SU-DHL-6 (cell line): Measurements from ENCODE around the gene TEX19.

Source experiments
- EZH2phosphoT487 ChIP-seq: fragments of 200-600 bp; sonication (generic), shearing (Covaris generic); conservative IDR thresholded peaks from 2 replicates; pipeline ENCODE4 v1.6.1; 2018; ENCODE audit warnings: mild to moderate bottlenecking, antibody characterized with exemption, low read length, moderate library complexity, mixed read lengths
- TF ChIP-seq, protein P1 (sequence below): fragments of 200-600 bp; sonication (generic); IDR thresholded peaks from one replicate; pipeline ENCODE4 v1.5.1; 2017; ENCODE audit warnings: antibody characterized with exemption, mild to moderate bottlenecking, low read length, moderate library complexity; ENCODE audit not compliant: insufficient read depth, poor library complexity, severe bottlenecking

GRCh38 chr17:82408938-82409318, 49.9 kb downstream of the TEX19 start:
- TF ChIP-seq, protein P1, sequence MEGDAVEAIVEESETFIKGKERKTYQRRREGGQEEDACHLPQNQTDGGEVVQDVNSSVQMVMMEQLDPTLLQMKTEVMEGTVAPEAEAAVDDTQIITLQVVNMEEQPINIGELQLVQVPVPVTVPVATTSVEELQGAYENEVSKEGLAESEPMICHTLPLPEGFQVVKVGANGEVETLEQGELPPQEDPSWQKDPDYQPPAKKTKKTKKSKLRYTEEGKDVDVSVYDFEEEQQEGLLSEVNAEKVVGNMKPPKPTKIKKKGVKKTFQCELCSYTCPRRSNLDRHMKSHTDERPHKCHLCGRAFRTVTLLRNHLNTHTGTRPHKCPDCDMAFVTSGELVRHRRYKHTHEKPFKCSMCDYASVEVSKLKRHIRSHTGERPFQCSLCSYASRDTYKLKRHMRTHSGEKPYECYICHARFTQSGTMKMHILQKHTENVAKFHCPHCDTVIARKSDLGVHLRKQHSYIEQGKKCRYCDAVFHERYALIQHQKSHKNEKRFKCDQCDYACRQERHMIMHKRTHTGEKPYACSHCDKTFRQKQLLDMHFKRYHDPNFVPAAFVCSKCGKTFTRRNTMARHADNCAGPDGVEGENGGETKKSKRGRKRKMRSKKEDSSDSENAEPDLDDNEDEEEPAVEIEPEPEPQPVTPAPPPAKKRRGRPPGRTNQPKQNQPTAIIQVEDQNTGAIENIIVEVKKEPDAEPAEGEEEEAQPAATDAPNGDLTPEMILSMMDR: no peak
- TF ChIP-seq EZH2phosphoT487: no peak
